ENCODE results near the gene HAPLN2. TPM values are rescaled to one million over a fixed set of nuclear protein-coding genes. Genes with fewer than 3 reads are reported as not detected.

HAPLN2 gene
- total and polyA plus RNA-seq, 8 donors = 0.33 to 0.37 TPM; not detected in 6

DNA sequence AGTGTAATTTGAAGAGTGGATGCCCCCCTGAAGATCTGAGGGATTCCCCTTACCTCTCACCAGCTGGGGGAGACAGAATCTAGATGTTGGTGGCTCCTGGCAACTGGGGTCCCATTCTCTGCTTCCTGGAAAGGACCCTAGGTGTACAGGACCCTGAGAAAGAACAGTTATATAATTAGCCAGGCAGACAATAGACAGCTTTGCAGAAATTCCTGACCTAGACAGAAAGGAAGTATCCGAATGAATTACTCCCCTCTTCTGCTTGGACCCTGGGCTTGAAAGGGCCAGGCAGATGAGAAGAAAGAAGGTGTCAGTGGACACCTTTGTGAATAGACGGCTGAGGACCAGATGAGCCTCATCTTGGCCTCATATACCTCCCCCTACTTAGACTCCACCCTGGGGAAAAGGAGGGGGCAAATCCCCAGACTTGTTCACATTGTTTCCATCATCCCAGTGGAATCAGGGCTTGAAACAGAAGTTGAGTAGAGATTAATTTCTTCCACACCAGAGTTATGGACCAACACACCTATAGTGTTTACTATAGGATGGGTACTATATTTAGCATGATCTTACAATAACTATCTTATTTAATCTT, 45.1 kb upstream of the HAPLN2 start:
- 50 to 72% (median 65%) methylated on average over 2 of the region's 2 CpGs for WGBS, 5 donors
- peaks cover 0 to 14% (median 0%) of the 10 kb centered on the region in 3 donors for H3K27me3 ChIP-seq
- intact Hi-C loops (cut with DNase I; ENCODE audit: low total_unique reads) = no loop called here
- TF ChIP-seq POLR2AphosphoS5 (IDR thresholded peaks at IDR 0.05) (no peak), POLR2A (IDR thresholded peaks at IDR 0.05) (no peak), EP300 (IDR thresholded peaks at IDR 0.05) (no peak)
- TF ChIP-seq, protein P1, sequence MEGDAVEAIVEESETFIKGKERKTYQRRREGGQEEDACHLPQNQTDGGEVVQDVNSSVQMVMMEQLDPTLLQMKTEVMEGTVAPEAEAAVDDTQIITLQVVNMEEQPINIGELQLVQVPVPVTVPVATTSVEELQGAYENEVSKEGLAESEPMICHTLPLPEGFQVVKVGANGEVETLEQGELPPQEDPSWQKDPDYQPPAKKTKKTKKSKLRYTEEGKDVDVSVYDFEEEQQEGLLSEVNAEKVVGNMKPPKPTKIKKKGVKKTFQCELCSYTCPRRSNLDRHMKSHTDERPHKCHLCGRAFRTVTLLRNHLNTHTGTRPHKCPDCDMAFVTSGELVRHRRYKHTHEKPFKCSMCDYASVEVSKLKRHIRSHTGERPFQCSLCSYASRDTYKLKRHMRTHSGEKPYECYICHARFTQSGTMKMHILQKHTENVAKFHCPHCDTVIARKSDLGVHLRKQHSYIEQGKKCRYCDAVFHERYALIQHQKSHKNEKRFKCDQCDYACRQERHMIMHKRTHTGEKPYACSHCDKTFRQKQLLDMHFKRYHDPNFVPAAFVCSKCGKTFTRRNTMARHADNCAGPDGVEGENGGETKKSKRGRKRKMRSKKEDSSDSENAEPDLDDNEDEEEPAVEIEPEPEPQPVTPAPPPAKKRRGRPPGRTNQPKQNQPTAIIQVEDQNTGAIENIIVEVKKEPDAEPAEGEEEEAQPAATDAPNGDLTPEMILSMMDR (IDR thresholded peaks at IDR 0.05) = no peak
- no peak for DNase-seq
- peaks cover 11 to 29% (median 14%) of the 10 kb centered on the region in 4 donors for H3K4me1 ChIP-seq
- H3K4me3 ChIP-seq = no peak overlapping the region
- no peak overlapping the region for H3K27ac ChIP-seq
- H3K36me3 ChIP-seq = no peaks in the 10 kb centered on the region
- H3K9me3 ChIP-seq = no peaks in the 10 kb centered on the region

DNA sequence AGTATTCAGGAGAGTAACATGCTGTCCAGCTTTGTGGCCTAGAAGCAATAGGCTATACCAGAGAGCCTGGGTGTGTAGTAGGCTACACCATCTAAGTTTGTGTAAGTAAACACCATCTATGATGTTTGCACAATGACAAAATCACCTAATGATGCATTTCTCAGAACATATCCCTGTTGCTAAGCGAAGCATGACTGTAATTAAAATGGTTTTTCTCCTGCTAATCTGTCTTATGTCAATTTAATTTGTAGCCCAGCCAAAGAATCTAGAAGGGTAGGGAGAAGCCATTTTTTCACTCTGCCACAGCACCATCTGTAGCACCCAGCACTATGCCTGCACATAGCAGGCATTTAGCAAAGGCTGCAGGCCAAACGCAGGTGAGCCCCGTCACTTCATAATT, 41.7 kb upstream of the HAPLN2 start:
- Histone ChIP-seq H3K4me3 (no peak overlapping the region), H3K9me3 (no peaks in the 10 kb centered on the region), H3K27ac (peak overlapping the region; percentile 39 to 74 (median 50)), H3K27me3 (no peaks in the 10 kb centered on the region), H3K36me3 (no peaks in the 10 kb centered on the region), H3K4me1 (peaks cover 2 to 6% (median 3%) of the 10 kb centered on the region in 4 donors)
- peak in 1 of 2 donors; percentile 60 for DNase-seq
- intact Hi-C loops (cut with DNase I; ENCODE audit: low total_unique reads) = no loop called here
- TF ChIP-seq, protein P1 (IDR thresholded peaks at IDR 0.05) = no peak
- TF ChIP-seq POLR2AphosphoS5 (IDR thresholded peaks at IDR 0.05) = peak in 1 of 3 donors; percentile 24
- 45 to 73% (median 57%) methylated on average over 3 of the region's 3 CpGs for WGBS, 5 donors

DNA sequence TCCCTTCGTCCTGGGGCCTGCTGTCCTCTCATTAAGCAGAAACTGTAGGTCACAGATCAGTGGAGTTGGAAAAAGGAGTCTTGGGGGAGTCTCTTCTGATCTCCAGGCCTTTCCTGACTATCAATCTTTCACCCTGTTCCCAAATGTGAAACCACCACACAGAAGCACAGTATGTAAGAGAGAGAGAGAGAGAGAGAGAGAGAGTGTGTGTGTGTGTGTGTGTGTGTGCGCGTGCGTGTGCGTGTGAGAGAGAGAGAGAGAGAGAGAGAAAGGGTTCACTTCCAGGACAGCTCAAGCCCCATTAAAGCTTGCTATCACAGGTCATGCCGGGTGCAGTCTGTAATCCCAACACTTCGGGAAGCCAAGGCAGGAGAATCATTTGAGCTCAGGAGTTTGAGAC, 41.2 kb upstream of the HAPLN2 start:
- H3K4me3 ChIP-seq = no peak overlapping the region
- no peaks in the 10 kb centered on the region for H3K9me3 ChIP-seq
- peaks cover 0 to 3% (median 0%) of the 10 kb centered on the region in 4 donors for H3K4me1 ChIP-seq
- peak overlapping the region; percentile 39 to 74 (median 50) for H3K27ac ChIP-seq
- H3K27me3 ChIP-seq = no peaks in the 10 kb centered on the region
- WGBS, 5 donors = 34 to 62% (median 43%) methylated on average over 3 to 7 of the region's 7 CpGs
- no peak for DNase-seq
- no peaks in the 10 kb centered on the region for H3K36me3 ChIP-seq
- no peak for TF ChIP-seq POLR2A (IDR thresholded peaks at IDR 0.05)
- TF ChIP-seq, protein P1 (IDR thresholded peaks at IDR 0.05) = no peak
- no peak for TF ChIP-seq EP300 (IDR thresholded peaks at IDR 0.05)
- TF ChIP-seq POLR2AphosphoS5 (IDR thresholded peaks at IDR 0.05) = no peak
- intact Hi-C loops (cut with DNase I; ENCODE audit: low total_unique reads) = no loop called here

GRCh38 chr1:156579472-156579871, 39.7 kb upstream of the HAPLN2 start, which contains the start of gene TTC24:
TTC24 (plus strand) TSS chr1:156579723; CDS start chr1:156581365, 1,642 bp downstream.
- no peak for DNase-seq
- H3K4me3 ChIP-seq = no peak within 1 kb of the TSS
- peak within 1 kb of the TSS in 1 of 5 donors; percentile 74 for H3K27ac ChIP-seq
- no peaks in the 10 kb centered on the region for H3K27me3 ChIP-seq
- 76 to 86% (median 80%) methylated on average over 5 of the region's 5 CpGs for WGBS, 5 donors
- peaks cover 0 to 9% (median 8%) of the 10 kb centered on the region in 4 donors for H3K4me1 ChIP-seq
- intact Hi-C loops (cut with DNase I; ENCODE audit: low total_unique reads) = no loop called here
- H3K36me3 ChIP-seq = no peaks in the 10 kb centered on the region
- TF ChIP-seq POLR2A (IDR thresholded peaks at IDR 0.05) (no peak), POLR2AphosphoS5 (IDR thresholded peaks at IDR 0.05) (no peak), EP300 (IDR thresholded peaks at IDR 0.05) (no peak)
- TF ChIP-seq, protein P1 (IDR thresholded peaks at IDR 0.05) = no peak
- H3K9me3 ChIP-seq = no peaks in the 10 kb centered on the region

Measured in stomach (tissue), 9 donors.